ENCODE data around the gene ECM2. TPM values are rescaled to one million over a fixed set of nuclear protein-coding genes. Genes with fewer than 3 reads are reported as not detected.

The ECM2 gene
- total and polyA plus RNA-seq, 2 of the 8 experiments (the other 6 are each of a cell fraction or from before 2014, with no cell fraction given) = not detected

DNA sequence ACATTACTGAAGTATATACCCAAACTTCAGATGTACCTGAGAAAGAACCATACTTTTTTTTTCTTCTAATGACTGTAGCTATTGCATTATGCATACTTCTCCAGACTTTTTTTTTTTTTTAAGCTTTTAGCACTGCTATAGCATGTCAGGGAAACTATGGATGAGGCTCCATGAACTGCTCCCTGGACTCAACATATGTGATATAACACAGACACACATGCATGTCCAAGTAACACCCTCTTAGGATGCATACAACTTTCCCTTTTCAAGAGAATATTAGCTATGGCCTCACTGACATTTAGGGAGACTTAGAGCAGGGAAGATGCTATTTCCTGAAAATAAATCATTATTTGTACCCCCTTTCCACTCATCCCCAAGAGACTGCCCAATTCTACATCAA lies 53.0 kb downstream of the ECM2 start (continued):
- TF ChIP-seq CTCF (IDR thresholded peaks at IDR 0.05; ENCODE audit: control extremely low read depth in 1 of 3, insufficient read depth in 1 of 3, low read depth in 1 of 3, low read length in 3 of 3) = no peak
- TF ChIP-seq ZNF274 (IDR thresholded peaks at IDR 0.05; ENCODE audit: borderline replicate concordance, extremely low read depth, low read length) = no peak
- no peak for TF ChIP-seq SRF (IDR thresholded peaks at IDR 0.05; ENCODE audit: low read depth, low read length)
- no peak for TF ChIP-seq EGR1 (IDR thresholded peaks at IDR 0.05; ENCODE audit: borderline replicate concordance, low read depth, low read length)
